IPS-20b (cell line): ENCODE results near the gene TPD52L1.

Experiments
- H3K27ac ChIP-seq: one replicate; pipeline ENCODE4 v1.5.1; 2013; ENCODE audit warnings: low read length
- H3K27me3 ChIP-seq: 2 replicates; pipeline ENCODE4 v1.6.1; 2013; ENCODE audit warnings: mild to moderate bottlenecking, low read length, inconsistent platforms; ENCODE audit not compliant: insufficient read depth
- H3K36me3 ChIP-seq: 2 replicates; pipeline ENCODE4 v1.6.1; 2013; ENCODE audit warnings: low read depth, mild to moderate bottlenecking, inconsistent platforms, low read length, moderate library complexity; ENCODE audit not compliant: insufficient read depth
- H3K4me1 ChIP-seq: 2 replicates; pipeline ENCODE4 v1.6.1; 2013; ENCODE audit warnings: mild to moderate bottlenecking, control low read depth, inconsistent platforms, low read length, moderate library complexity; ENCODE audit not compliant: insufficient read depth
- H3K4me3 ChIP-seq: 2 replicates; pipeline ENCODE4 v1.5.1; 2013; ENCODE audit warnings: mild to moderate bottlenecking, low read length, inconsistent platforms
- H3K9ac ChIP-seq: 2 replicates; pipeline ENCODE4 v1.6.1; 2013; ENCODE audit warnings: low read depth, mild to moderate bottlenecking, inconsistent platforms, low read length, moderate library complexity
- H3K9me3 ChIP-seq: 2 replicates; pipeline ENCODE4 v1.6.1; 2013; ENCODE audit warnings: mild to moderate bottlenecking, low read depth, low read length, inconsistent platforms; ENCODE audit not compliant: insufficient read depth

TPD52L1 gene

GRCh38 chr6:125200941-125201340 is 47.4 kb downstream of the TPD52L1 start:
- no peaks in the 10 kb centered on the region for H3K27me3 ChIP-seq
- no peaks in the 10 kb centered on the region for H3K36me3 ChIP-seq
- H3K9ac ChIP-seq: no peak overlapping the region
- no peak overlapping the region for H3K4me3 ChIP-seq
- no peak overlapping the region for H3K27ac ChIP-seq
- no peaks in the 10 kb centered on the region for H3K9me3 ChIP-seq
- H3K4me1 ChIP-seq: peaks cover 10% of the 10 kb centered on the region; the same call in 1 of the 2 replicates

GRCh38 chr6:125201961-125202729 is 48.6 kb downstream of the TPD52L1 start:
- Histone ChIP-seq H3K36me3 (no peaks in the 10 kb centered on the region), H3K4me1 (peaks cover 10% of the 10 kb centered on the region; the same call in 1 of the 2 replicates), H3K9me3 (no peaks in the 10 kb centered on the region), H3K27me3 (no peaks in the 10 kb centered on the region), H3K9ac (no peak overlapping the region), H3K4me3 (no peak overlapping the region), H3K27ac (no peak overlapping the region)

- no peaks in the 10 kb centered on the region for H3K27me3 ChIP-seq
These were observed 49.8 kb downstream of the TPD52L1 start for GRCh38 chr6:125203395-125203794.

GRCh38 chr6:125205931-125206330 is 52.4 kb downstream of the TPD52L1 start:
- Histone ChIP-seq H3K4me3 (no peak overlapping the region), H3K27me3 (no peaks in the 10 kb centered on the region), H3K27ac (no peak overlapping the region), H3K4me1 (peaks cover 10% of the 10 kb centered on the region; the same call in 1 of the 2 replicates), H3K9ac (no peak overlapping the region), H3K36me3 (no peaks in the 10 kb centered on the region), H3K9me3 (no peaks in the 10 kb centered on the region)

More at GRCh38 chr6:125203395-125203794, 49.8 kb downstream of the TPD52L1 start:
- peaks cover 10% of the 10 kb centered on the region; the same call in 1 of the 2 replicates for H3K4me1 ChIP-seq
- H3K4me3 ChIP-seq: no peak overlapping the region
- no peak overlapping the region for H3K27ac ChIP-seq
- no peak overlapping the region for H3K9ac ChIP-seq
- no peaks in the 10 kb centered on the region for H3K36me3 ChIP-seq
- no peaks in the 10 kb centered on the region for H3K9me3 ChIP-seq

- no peak overlapping the region for H3K4me3 ChIP-seq
- H3K4me1 ChIP-seq: peaks cover 10% of the 10 kb centered on the region; the same call in 1 of the 2 replicates
- no peaks in the 10 kb centered on the region for H3K27me3 ChIP-seq
- no peak overlapping the region for H3K9ac ChIP-seq
- H3K9me3 ChIP-seq: no peaks in the 10 kb centered on the region
- no peak overlapping the region for H3K27ac ChIP-seq
- H3K36me3 ChIP-seq: no peaks in the 10 kb centered on the region
These were observed 52.8 kb downstream of the TPD52L1 start for GRCh38 chr6:125206389-125206788.

- no peaks in the 10 kb centered on the region for H3K9me3 ChIP-seq
- H3K27ac ChIP-seq: no peak overlapping the region
- no peak overlapping the region for H3K4me3 ChIP-seq
- peaks cover 9% of the 10 kb centered on the region; the same call in 1 of the 2 replicates for H3K4me1 ChIP-seq
- H3K27me3 ChIP-seq: no peaks in the 10 kb centered on the region
- no peaks in the 10 kb centered on the region for H3K36me3 ChIP-seq
- no peak overlapping the region for H3K9ac ChIP-seq
These were observed 54.4 kb downstream of the TPD52L1 start for GRCh38 chr6:125207956-125208355.

GRCh38 chr6:125208625-125209249 is 55.2 kb downstream of the TPD52L1 start:
- no peaks in the 10 kb centered on the region for H3K9me3 ChIP-seq
- no peak overlapping the region for H3K4me3 ChIP-seq
- H3K36me3 ChIP-seq: no peaks in the 10 kb centered on the region
- no peak overlapping the region for H3K27ac ChIP-seq
- H3K4me1 ChIP-seq: peaks cover under 1% of the 10 kb centered on the region; the same call in 1 of the 2 replicates
- H3K27me3 ChIP-seq: no peaks in the 10 kb centered on the region
- H3K9ac ChIP-seq: no peak overlapping the region

GRCh38 chr6:125210667-125211066 is 57.1 kb downstream of the TPD52L1 start:
- Histone ChIP-seq H3K27me3 (no peaks in the 10 kb centered on the region), H3K36me3 (no peaks in the 10 kb centered on the region), H3K9me3 (no peaks in the 10 kb centered on the region), H3K9ac (no peak overlapping the region), H3K27ac (no peak overlapping the region), H3K4me3 (no peak overlapping the region), H3K4me1 (no peaks in the 10 kb centered on the region)

- no peaks in the 10 kb centered on the region for H3K4me1 ChIP-seq
- no peak overlapping the region for H3K27ac ChIP-seq
- no peaks in the 10 kb centered on the region for H3K9me3 ChIP-seq
- H3K9ac ChIP-seq: no peak overlapping the region
- H3K4me3 ChIP-seq: no peak overlapping the region
- no peaks in the 10 kb centered on the region for H3K27me3 ChIP-seq
- no peaks in the 10 kb centered on the region for H3K36me3 ChIP-seq
These were observed 57.8 kb downstream of the TPD52L1 start for GRCh38 chr6:125211352-125211751.

- H3K36me3 ChIP-seq: no peaks in the 10 kb centered on the region
- no peaks in the 10 kb centered on the region for H3K4me1 ChIP-seq
These were observed 58.8 kb downstream of the TPD52L1 start for GRCh38 chr6:125212377-125212776.

GRCh38 chr6:125213939-125214338 is 60.4 kb downstream of the TPD52L1 start:
- Histone ChIP-seq H3K9ac (no peak overlapping the region), H3K27me3 (no peaks in the 10 kb centered on the region), H3K4me3 (no peak overlapping the region), H3K4me1 (no peaks in the 10 kb centered on the region), H3K36me3 (no peaks in the 10 kb centered on the region), H3K9me3 (no peaks in the 10 kb centered on the region), H3K27ac (no peak overlapping the region)

More at GRCh38 chr6:125212377-125212776, 58.8 kb downstream of the TPD52L1 start:
- H3K27ac ChIP-seq: no peak overlapping the region
- H3K27me3 ChIP-seq: no peaks in the 10 kb centered on the region
- no peak overlapping the region for H3K9ac ChIP-seq
- H3K4me3 ChIP-seq: no peak overlapping the region
- H3K9me3 ChIP-seq: no peaks in the 10 kb centered on the region
